GM12878 (cell line): ENCODE data around the gene ITIH5. TPM values are rescaled to one million over a fixed set of nuclear protein-coding genes. Genes with fewer than 3 reads are reported as not detected.

ENCODE experiments used
- ATAC-seq: fragments of 200-7000 bp; cut with Tn5 transposase; 3 replicates; pipeline ENCODE4 v1.9.1; 2020; ENCODE audit warnings: mild to moderate bottlenecking, moderate library complexity
- BruUV-seq: library from RNA; stranded (reverse); fragments of 400-500 nt; replicated peaks from 2 replicates; lab custom pipeline; 2021; lab: Mats Ljungman, UMichigan
- CTCF ChIA-PET: fragments of 300-600 bp; sonication (Branson Sonifier 250); formaldehyde crosslinking; extraction: SDS; loops from one replicate; lab custom pipeline; 2021; ENCODE audit warnings: inconsistent platforms; lab: Yijun Ruan, JAX
- POLR2A ChIA-PET: fragments of 350-600 bp; formaldehyde crosslinking; extraction: SDS; loops from one replicate; lab custom pipeline; 2021; ENCODE audit warnings: inconsistent platforms; lab: Charles Lee
- RAD21 ChIA-PET: fragments of 300-600 bp; sonication (Branson Sonifier 250); formaldehyde crosslinking; loops from one replicate; lab custom pipeline; 2023; ENCODE audit warnings: antibody characterized with exemption; ENCODE audit not compliant: unreplicated experiment; lab: Charles Lee
- SMC1A ChIA-PET: fragments of 300-600 bp; sonication (Branson Sonifier 250); formaldehyde crosslinking; loops from one replicate; lab custom pipeline; 2023; ENCODE audit not compliant: unreplicated experiment, uncharacterized antibody; lab: Charles Lee
- DNase-seq: peaks from one replicate; pipeline ENCODE4 v3.0.0-alpha.2; 2011; ENCODE audit warnings: low read depth, low spot score
- FAIRE-seq: peaks from 3 replicates; lab custom pipeline; 2011; peaks lifted over from hg19 to GRCh38; lab: Jason Lieb, UNC
- H2AFZ ChIP-seq: 2 replicates; pipeline ENCODE4 v1.6.0; 2011; ENCODE audit warnings: low read depth, low read length, control low read depth; ENCODE audit not compliant: control insufficient read depth
- H3K27ac ChIP-seq: 2 replicates; pipeline ENCODE4 v1.5.1; 2011; ENCODE audit warnings: control low read depth; ENCODE audit not compliant: control insufficient read depth, insufficient read depth
- H3K27me3 ChIP-seq, 2 experiments: replicated peaks in 1 of 2; 2 replicates each; pipeline versions ENCODE4 v1.6.0 to v1.6.1; 2011; ENCODE audit warnings: low read length in 1 of 2; ENCODE audit not compliant: control insufficient read depth in 2 of 2, insufficient read depth in 2 of 2
- H3K36me3 ChIP-seq, 2 experiments: 2 replicates each; pipeline ENCODE4 v1.5.1; 2011; ENCODE audit warnings: low read length in 1 of 2; ENCODE audit not compliant: control insufficient read depth in 2 of 2, insufficient read depth in 2 of 2
- H3K4me1 ChIP-seq: 2 replicates; pipeline ENCODE4 v1.6.1; 2011; ENCODE audit warnings: mild to moderate bottlenecking, low read length, moderate library complexity, mixed read lengths; ENCODE audit not compliant: control insufficient read depth, insufficient read depth
- H3K4me2 ChIP-seq: 2 replicates; pipeline ENCODE4 v1.6.0; 2011; ENCODE audit warnings: control low read depth; ENCODE audit not compliant: control insufficient read depth, insufficient read depth
- H3K4me3 ChIP-seq: fragments of 200-600 bp; sonication (generic); 2 replicates; pipeline ENCODE4 v1.5.1; 2016
- H3K79me2 ChIP-seq: 2 replicates; pipeline ENCODE4 v1.6.0; 2011; ENCODE audit warnings: low read length; ENCODE audit not compliant: control insufficient read depth, insufficient read depth
- H3K9ac ChIP-seq: 2 replicates; pipeline ENCODE4 v1.8.0; 2011; ENCODE audit warnings: low read length, control low read depth, mixed read lengths; ENCODE audit not compliant: control insufficient read depth, insufficient read depth
- H3K9me3 ChIP-seq: replicated peaks from 3 replicates; pipeline ENCODE4 v1.5.1; 2011; ENCODE audit warnings: mild to moderate bottlenecking, low read length; ENCODE audit not compliant: control insufficient read depth, insufficient read depth
- H4K20me1 ChIP-seq: 2 replicates; pipeline ENCODE4 v1.6.0; 2011; ENCODE audit not compliant: control insufficient read depth, insufficient read depth
- MEF2B ChIP-seq: fragments of 450-650 bp; IDR thresholded peaks from 2 replicates; pipeline ENCODE4 v1.6.1; 2018; ENCODE audit warnings: mild to moderate bottlenecking, moderate library complexity; ENCODE audit not compliant: partially characterized antibody, poor library complexity, severe bottlenecking
- PML ChIP-seq: IDR thresholded peaks from 2 replicates; pipeline ENCODE4 v1.6.1; 2012; ENCODE audit warnings: low read length, inconsistent platforms
- SIX5 ChIP-seq: IDR thresholded peaks from 2 replicates; pipeline ENCODE4 v1.6.1; 2011; ENCODE audit warnings: mild to moderate bottlenecking, low read depth, low read length, moderate library complexity; ENCODE audit not compliant: severe bottlenecking
- ZNF207 ChIP-seq: fragments of 450-650 bp; IDR thresholded peaks from 2 replicates; pipeline ENCODE4 v1.6.1; 2014; ENCODE audit warnings: antibody characterized with exemption, mild to moderate bottlenecking, borderline replicate concordance
- ZSCAN29 ChIP-seq: fragments of 450-650 bp; IDR thresholded peaks from 2 replicates; pipeline ENCODE4 v1.6.1; 2017; ENCODE audit warnings: mild to moderate bottlenecking, moderate library complexity
- WGBS: methylation state at CpG from one replicate; pipeline ENCODE4 v1.1.6; 2016; ENCODE audit warnings: low lambda C conversion rate; ENCODE audit not compliant: insufficient replicate concordance, insufficient coverage; ENCODE audit errors: missing lambda C conversion rate; 5-methylcytosine and 5-hydroxymethylcytosine counted together
- in situ Hi-C: fragments of 300-500 bp; cut with MboI; formaldehyde crosslinking; loops from 9 replicates; pipeline ENCODE4 v1.14.3; 2018; ENCODE audit warnings: mixed read lengths
- intact Hi-C: fragments of 100-400 bp; cut with micrococcal nuclease; formaldehyde crosslinking; loops from one replicate; pipeline ENCODE4 v1.14.2; 2022; ENCODE audit not compliant: unreplicated experiment
- polyA plus RNA-seq, 11 experiments: library from polyadenylated mRNA; depleted of rRNA in 4 of 11; unstranded in 6 of 11; stranded (reverse) in 5 of 11; fragments of >200 nt; fragmentation: Nextera tagmentation in 4 of 11; fragmentation: Illumina TruSeq in 1 of 11; extraction: Ambion mirVana in 4 of 11; extraction: Trizol in 1 of 11; gene quantifications; 1 replicate in 1 of 11; 2 replicates in 10 of 11; pipeline versions ENCODE4 v1.2.1 to v1.2.3, GENCODE V29; 2011 to 2016; ENCODE audit warnings: inconsistent platforms in 2 of 11, missing spikeins in 2 of 11, low read depth in 1 of 11
- total RNA-seq, 4 experiments: library from RNA; depleted of rRNA in 3 of 4; stranded (reverse); fragments of >200 nt in 3 of 4; fragmentation: Illumina TruSeq in 1 of 4; extraction: Trizol in 1 of 4; gene quantifications; 2 replicates each; pipeline versions ENCODE4 v1.2.1 to v1.2.3, GENCODE V29; 2013 to 2021
- TF ChIP-seq, protein P1 (sequence below): fragments of 450-650 bp; formaldehyde crosslinking; IDR thresholded peaks from 2 replicates; pipeline ENCODE4 v1.4.0; 2022; ENCODE audit warnings: mild to moderate bottlenecking, moderate library complexity
- TF ChIP-seq, protein P2 (sequence below): fragments of 450-650 bp; IDR thresholded peaks from 2 replicates; pipeline ENCODE4 v1.6.1; 2018; ENCODE audit warnings: borderline replicate concordance, mild to moderate bottlenecking; ENCODE audit not compliant: partially characterized antibody

Gene ITIH5
- total and polyA plus RNA-seq, 10 of the 15 experiments (the other 5 are each of a cell fraction or from before 2014, with no cell fraction given), result 0.14 to 0.43 (median 0.21) TPM; not detected in 7

GRCh38 chr10:7590271-7590670, 76.5 kb downstream of the ITIH5 start (continued):
- TF ChIP-seq, protein P1, sequence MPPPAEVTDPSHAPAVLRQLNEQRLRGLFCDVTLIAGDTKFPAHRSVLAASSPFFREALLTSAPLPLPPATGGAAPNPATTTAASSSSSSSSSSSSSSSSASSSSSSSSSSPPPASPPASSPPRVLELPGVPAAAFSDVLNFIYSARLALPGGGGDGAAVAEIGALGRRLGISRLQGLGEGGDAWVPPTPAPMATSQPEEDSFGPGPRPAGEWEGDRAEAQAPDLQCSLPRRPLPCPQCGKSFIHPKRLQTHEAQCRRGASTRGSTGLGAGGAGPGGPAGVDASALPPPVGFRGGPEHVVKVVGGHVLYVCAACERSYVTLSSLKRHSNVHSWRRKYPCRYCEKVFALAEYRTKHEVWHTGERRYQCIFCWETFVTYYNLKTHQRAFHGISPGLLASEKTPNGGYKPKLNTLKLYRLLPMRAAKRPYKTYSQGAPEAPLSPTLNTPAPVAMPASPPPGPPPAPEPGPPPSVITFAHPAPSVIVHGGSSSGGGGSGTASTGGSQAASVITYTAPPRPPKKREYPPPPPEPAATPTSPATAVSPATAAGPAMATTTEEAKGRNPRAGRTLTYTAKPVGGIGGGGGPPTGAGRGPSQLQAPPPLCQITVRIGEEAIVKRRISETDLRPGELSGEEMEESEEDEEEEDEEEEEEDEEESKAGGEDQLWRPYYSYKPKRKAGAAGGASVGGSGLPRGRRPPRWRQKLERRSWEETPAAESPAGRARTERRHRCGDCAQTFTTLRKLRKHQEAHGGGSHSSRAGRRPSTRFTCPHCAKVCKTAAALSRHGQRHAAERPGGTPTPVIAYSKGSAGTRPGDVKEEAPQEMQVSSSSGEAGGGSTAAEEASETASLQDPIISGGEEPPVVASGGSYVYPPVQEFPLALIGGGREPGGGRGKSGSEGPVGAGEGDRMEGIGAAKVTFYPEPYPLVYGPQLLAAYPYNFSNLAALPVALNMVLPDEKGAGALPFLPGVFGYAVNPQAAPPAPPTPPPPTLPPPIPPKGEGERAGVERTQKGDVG (CRISPR knock-in tag), result no peak
- TF ChIP-seq ZNF207, result no peak

GRCh38 chr10:7589748-7590147, 77.0 kb downstream of the ITIH5 start:
- ATAC-seq (no peak), FAIRE-seq (no peak), DNase-seq (no peak)
- ChIA-PET SMC1A (no interaction called here), CTCF (no interaction called here), POLR2A (no interaction called here), RAD21 (no interaction called here)
- H4K20me1 ChIP-seq, result no peaks in the 10 kb centered on the region
- no peaks in the 10 kb centered on the region for H3K4me1 ChIP-seq
- no peak overlapping the region for H3K4me3 ChIP-seq
- TF ChIP-seq PML (no peak), ZSCAN29 (no peak), SIX5 (no peak), MEF2B (peak; percentile 68)
- TF ChIP-seq, protein P2, sequence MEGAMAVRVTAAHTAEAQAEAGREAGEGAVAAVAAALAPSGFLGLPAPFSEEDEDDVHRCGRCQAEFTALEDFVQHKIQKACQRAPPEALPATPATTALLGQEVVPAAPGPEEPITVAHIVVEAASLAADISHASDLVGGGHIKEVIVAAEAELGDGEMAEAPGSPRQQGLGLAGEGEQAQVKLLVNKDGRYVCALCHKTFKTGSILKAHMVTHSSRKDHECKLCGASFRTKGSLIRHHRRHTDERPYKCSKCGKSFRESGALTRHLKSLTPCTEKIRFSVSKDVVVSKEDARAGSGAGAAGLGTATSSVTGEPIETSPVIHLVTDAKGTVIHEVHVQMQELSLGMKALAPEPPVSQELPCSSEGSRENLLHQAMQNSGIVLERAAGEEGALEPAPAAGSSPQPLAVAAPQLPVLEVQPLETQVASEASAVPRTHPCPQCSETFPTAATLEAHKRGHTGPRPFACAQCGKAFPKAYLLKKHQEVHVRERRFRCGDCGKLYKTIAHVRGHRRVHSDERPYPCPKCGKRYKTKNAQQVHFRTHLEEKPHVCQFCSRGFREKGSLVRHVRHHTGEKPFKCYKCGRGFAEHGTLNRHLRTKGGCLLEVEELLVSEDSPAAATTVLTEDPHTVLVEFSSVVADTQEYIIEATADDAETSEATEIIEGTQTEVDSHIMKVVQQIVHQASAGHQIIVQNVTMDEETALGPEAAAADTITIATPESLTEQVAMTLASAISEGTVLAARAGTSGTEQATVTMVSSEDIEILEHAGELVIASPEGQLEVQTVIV, result no peak
- no peak overlapping the region for H3K9ac ChIP-seq
- no peaks in the 10 kb centered on the region for H3K79me2 ChIP-seq
- H3K27ac ChIP-seq, result no peak overlapping the region
- intact Hi-C loops (no loop called here), in situ Hi-C loops (no loop called here)
- no peak overlapping the region for H2AFZ ChIP-seq
- H3K36me3 ChIP-seq, result no peaks in the 10 kb centered on the region
- H3K27me3 ChIP-seq, result peaks cover 0 to 1% of the 10 kb centered on the region in 2 experiments; a peak in 1 of 4 replicates
- no peak overlapping the region for H3K4me2 ChIP-seq
- no TSS peak for BruUV-seq
- H3K9me3 ChIP-seq, result no peaks in the 10 kb centered on the region
- 28% methylated on average over 10 of the region's 10 CpGs for WGBS
